Naive thymus-derived CD8-positive, alpha-beta T cell (primary cell): Measurements from ENCODE around the gene CFAP74. TPM values are rescaled to one million over a fixed set of nuclear protein-coding genes. Genes with fewer than 3 reads are reported as not detected.
A peak's percentile ranks its signal among the peaks of the same experiment; 100 is the strongest.
"Not testable (repeated sequence)": the region's sequence is repeated elsewhere in the genome, so short reads cannot be mapped to it uniquely, and the experiment has no call there.

ENCODE experiments used
- ATAC-seq, 2 donors: fragments of 150-1000 bp; cut with Tn5 transposase in 1 of 2; sonication (Bioruptor Pico), chemical (Tn5 transposase) in 1 of 2; 1 replicate in 1 of 2; 2 replicates in 1 of 2; pipeline ENCODE4 v1.10.0; 2021; ENCODE audit warnings: mild to moderate bottlenecking in 2 of 2, moderate library complexity in 2 of 2
- POLR2A ChIA-PET: fragments of 350-600 bp; sonication (Branson Sonifier 250); formaldehyde crosslinking; loops from one replicate; lab custom pipeline; 2021; ENCODE audit warnings: antibody characterized with exemption; lab: Charles Lee
- DNase-seq, 10 donors: peaks; one replicate each; pipeline versions ENCODE4 v3.0.0 to v3.0.0-alpha.2; 2020 to 2022
- H3K27ac Mint-ChIP-seq, 10 donors: one replicate each; pipeline ENCODE4 v1.8.0; 2020 to 2022; ENCODE audit warnings: mild to moderate bottlenecking in 10 of 10, mixed read lengths in 10 of 10, moderate library complexity in 4 of 10, inconsistent platforms in 1 of 10
- H3K27me3 Mint-ChIP-seq, 5 donors: one replicate each; pipeline ENCODE4 v1.8.0; 2021 to 2022; ENCODE audit warnings: mixed read lengths in 5 of 5
- H3K36me3 Mint-ChIP-seq, 3 donors: one replicate each; pipeline ENCODE4 v1.8.0; 2020 to 2022; ENCODE audit warnings: mixed read lengths in 3 of 3, mild to moderate bottlenecking in 2 of 3, inconsistent platforms in 1 of 3
- H3K4me1 Mint-ChIP-seq, 4 donors: one replicate each; pipeline ENCODE4 v1.8.0; 2021 to 2022; ENCODE audit warnings: mixed read lengths in 4 of 4
- H3K4me3 Mint-ChIP-seq, 10 donors: one replicate each; pipeline ENCODE4 v1.8.0; 2020 to 2022; ENCODE audit warnings: mild to moderate bottlenecking in 10 of 10, mixed read lengths in 10 of 10, moderate library complexity in 6 of 10, inconsistent platforms in 1 of 10
- H3K9me3 Mint-ChIP-seq, 9 donors: one replicate each; pipeline ENCODE4 v1.8.0; 2020 to 2022; ENCODE audit warnings: mixed read lengths in 9 of 9, mild to moderate bottlenecking in 3 of 9, inconsistent platforms in 1 of 9, moderate library complexity in 1 of 9
- polyA plus RNA-seq, 3 donors: library from polyadenylated mRNA; unstranded; fragments of 300-500 nt; fragmentation: Illumina TruSeq; gene quantifications; one replicate each; pipeline ENCODE4 v1.2.3, GENCODE V29; 2021
- total RNA-seq, 8 experiments: library from RNA in 2 of 8; stranded (reverse) in 2 of 8; gene quantifications; one replicate each; pipeline ENCODE4 v1.2.3 and lab custom pipeline; 2021 to 2026

The CFAP74 gene
- total and polyA plus RNA-seq, 5 experiments from 2014 or later, result not detected

GRCh38 chr1:1941868-1942752 is 61.5 kb downstream of the CFAP74 start:
- Mint-ChIP-seq H3K27ac (no peak overlapping the region), H3K36me3 (no peaks in the 10 kb centered on the region), H3K9me3 (no peaks in the 10 kb centered on the region), H3K4me1 (peaks cover 0 to 8% (median 4%) of the 10 kb centered on the region in 4 donors), H3K4me3 (no peak overlapping the region), H3K27me3 (peaks cover 0 to 5% (median 0%) of the 10 kb centered on the region in 5 donors)
- ATAC-seq (no peak), DNase-seq (no peak)
- POLR2A ChIA-PET, result no interaction called here

- DNase-seq (no peak), ATAC-seq (no peak)
- Mint-ChIP-seq H3K36me3 (no peaks in the 10 kb centered on the region), H3K4me1 (peaks cover 0 to 8% (median 4%) of the 10 kb centered on the region in 4 donors), H3K4me3 (no peak overlapping the region), H3K27ac (no peak overlapping the region), H3K9me3 (no peaks in the 10 kb centered on the region), H3K27me3 (peaks cover 0 to 5% (median 0%) of the 10 kb centered on the region in 5 donors)
- POLR2A ChIA-PET, result interaction anchor here (0.6 kb wide), 1 partner anchor 38 kb away, joined by 7 read pairs; no protein-coding TSS in a partner anchor
Measured at GRCh38 chr1:1941211-1941841, 62.3 kb downstream of the CFAP74 start.

GRCh38 chr1:1940123-1940425 is 63.5 kb downstream of the CFAP74 start:
- no peaks in the 10 kb centered on the region for H3K9me3 Mint-ChIP-seq
- DNase-seq (no peak), ATAC-seq (no peak)
- H3K36me3 Mint-ChIP-seq, result no peaks in the 10 kb centered on the region
- no peak overlapping the region for H3K27ac Mint-ChIP-seq
- H3K4me3 Mint-ChIP-seq, result no peak overlapping the region
- peaks cover 0 to 2% (median 1%) of the 10 kb centered on the region in 5 donors for H3K27me3 Mint-ChIP-seq
- peaks cover 0 to 8% (median 5%) of the 10 kb centered on the region in 4 donors for H3K4me1 Mint-ChIP-seq
- POLR2A ChIA-PET, result no interaction called here

- Mint-ChIP-seq H3K27me3 (peaks cover 0 to 2% (median 1%) of the 10 kb centered on the region in 5 donors), H3K9me3 (no peaks in the 10 kb centered on the region), H3K36me3 (no peaks in the 10 kb centered on the region), H3K27ac (no peak overlapping the region), H3K4me1 (peaks cover 0 to 8% (median 5%) of the 10 kb centered on the region in 4 donors), H3K4me3 (no peak overlapping the region)
- POLR2A ChIA-PET, result no interaction called here
- ATAC-seq, result no peak
- no peak for DNase-seq
Measured at GRCh38 chr1:1939296-1940122, 64.1 kb downstream of the CFAP74 start.

- H3K4me1 Mint-ChIP-seq, result peaks cover 0 to 2% (median 1%) of the 10 kb centered on the region in 4 donors
- H3K27me3 Mint-ChIP-seq, result peaks cover 0 to 2% (median 0%) of the 10 kb centered on the region in 5 donors
Measured at GRCh38 chr1:1938613-1939295, 64.8 kb downstream of the CFAP74 start.

GRCh38 chr1:1938276-1938573 is 65.4 kb downstream of the CFAP74 start:
- H3K36me3 Mint-ChIP-seq, result no peaks in the 10 kb centered on the region
- POLR2A ChIA-PET, result no interaction called here
- no peak for ATAC-seq

More at GRCh38 chr1:1938613-1939295, 64.8 kb downstream of the CFAP74 start:
- no peak overlapping the region for H3K4me3 Mint-ChIP-seq
- H3K9me3 Mint-ChIP-seq, result no peaks in the 10 kb centered on the region
- no peak overlapping the region for H3K27ac Mint-ChIP-seq
- ATAC-seq, result no peak
- POLR2A ChIA-PET, result no interaction called here
- H3K36me3 Mint-ChIP-seq, result no peaks in the 10 kb centered on the region
- DNase-seq, result peak in 1 of 10 donors; percentile 7

GRCh38 chr1:1937549-1938275 is 65.9 kb downstream of the CFAP74 start:
- Mint-ChIP-seq H3K36me3 (no peaks in the 10 kb centered on the region), H3K4me1 (peaks cover 0 to 1% (median 0%) of the 10 kb centered on the region in 4 donors), H3K27ac (no peak overlapping the region), H3K9me3 (no peaks in the 10 kb centered on the region), H3K4me3 (no peak overlapping the region), H3K27me3 (peaks cover 0 to 2% (median 0%) of the 10 kb centered on the region in 5 donors)
- no peak for ATAC-seq
- peak in 1 of 10 donors; percentile 38 for DNase-seq
- POLR2A ChIA-PET, result no interaction called here

More at GRCh38 chr1:1938276-1938573, 65.4 kb downstream of the CFAP74 start:
- peaks cover 0 to 1% (median 0%) of the 10 kb centered on the region in 4 donors for H3K4me1 Mint-ChIP-seq
- H3K9me3 Mint-ChIP-seq, result no peaks in the 10 kb centered on the region
- no peak overlapping the region for H3K27ac Mint-ChIP-seq
- H3K27me3 Mint-ChIP-seq, result peaks cover 0 to 2% (median 0%) of the 10 kb centered on the region in 5 donors
- no peak overlapping the region for H3K4me3 Mint-ChIP-seq
- peak in 1 of 10 donors; percentile 56 for DNase-seq

- Mint-ChIP-seq H3K27me3 (peaks cover 0 to 2% (median 0%) of the 10 kb centered on the region in 5 donors), H3K4me3 (no peak overlapping the region), H3K27ac (no peak overlapping the region), H3K4me1 (peaks cover 0 to 1% (median 0%) of the 10 kb centered on the region in 4 donors), H3K9me3 (no peaks in the 10 kb centered on the region), H3K36me3 (no peaks in the 10 kb centered on the region)
- POLR2A ChIA-PET, result no interaction called here
- DNase-seq (no peak), ATAC-seq (no peak)
Measured at GRCh38 chr1:1937061-1937460, 66.5 kb downstream of the CFAP74 start.

GRCh38 chr1:1934848-1935247 is 68.7 kb downstream of the CFAP74 start:
- H3K27me3 Mint-ChIP-seq, H3K4me1 Mint-ChIP-seq, H3K9me3 Mint-ChIP-seq, DNase-seq, POLR2A ChIA-PET, H3K4me3 Mint-ChIP-seq, H3K36me3 Mint-ChIP-seq, H3K27ac Mint-ChIP-seq, ATAC-seq: not testable (repeated sequence)

GRCh38 chr1:1929639-1930545 is 73.7 kb downstream of the CFAP74 start:
- DNase-seq (no peak), ATAC-seq (no peak)
- H3K27me3 Mint-ChIP-seq, result no peaks in the 10 kb centered on the region
- no peaks in the 10 kb centered on the region for H3K4me1 Mint-ChIP-seq
- no peak overlapping the region for H3K27ac Mint-ChIP-seq
- H3K36me3 Mint-ChIP-seq, result no peaks in the 10 kb centered on the region
- no peak overlapping the region for H3K4me3 Mint-ChIP-seq
- POLR2A ChIA-PET, result no interaction called here
- H3K9me3 Mint-ChIP-seq, result no peaks in the 10 kb centered on the region

- POLR2A ChIA-PET, result no interaction called here
- no peak for DNase-seq
- H3K4me3 Mint-ChIP-seq, result no peak overlapping the region
Measured at GRCh38 chr1:1929102-1929638, 74.4 kb downstream of the CFAP74 start.

More at GRCh38 chr1:1929102-1929638, 74.4 kb downstream of the CFAP74 start:
- no peaks in the 10 kb centered on the region for H3K27me3 Mint-ChIP-seq
- H3K4me1 Mint-ChIP-seq, result no peaks in the 10 kb centered on the region
- no peak for ATAC-seq
- no peaks in the 10 kb centered on the region for H3K36me3 Mint-ChIP-seq
- no peaks in the 10 kb centered on the region for H3K9me3 Mint-ChIP-seq
- no peak overlapping the region for H3K27ac Mint-ChIP-seq
